Measurements from ENCODE around the gene STK10.

Gene STK10

DNA sequence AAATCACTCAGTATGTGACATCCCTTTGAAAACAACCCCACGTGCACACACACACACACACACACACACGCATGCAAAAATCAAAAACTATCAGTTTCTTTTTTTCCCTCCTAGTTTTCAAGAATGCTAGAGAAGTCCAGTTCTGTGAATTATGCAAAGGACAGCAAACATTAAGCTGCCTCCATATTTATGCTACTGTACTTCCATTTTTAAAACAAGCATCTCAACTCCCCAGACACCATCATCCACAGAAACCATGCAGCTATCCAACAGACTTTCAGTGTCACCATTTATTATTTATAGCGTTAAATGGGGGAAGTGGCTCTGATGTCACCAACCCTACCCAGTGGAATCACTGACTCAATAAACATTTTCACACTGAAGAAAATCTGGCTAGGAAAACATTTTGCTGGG, 183.2 kb downstream of the STK10 start:
- no peak for DNase-seq

GRCh38 chr5:172003746-172004145, 184.3 kb downstream of the STK10 start:
- no peak for DNase-seq

GRCh38 chr5:172002840-172003512, 185.0 kb downstream of the STK10 start:
- DNase-seq: no peak

DNA sequence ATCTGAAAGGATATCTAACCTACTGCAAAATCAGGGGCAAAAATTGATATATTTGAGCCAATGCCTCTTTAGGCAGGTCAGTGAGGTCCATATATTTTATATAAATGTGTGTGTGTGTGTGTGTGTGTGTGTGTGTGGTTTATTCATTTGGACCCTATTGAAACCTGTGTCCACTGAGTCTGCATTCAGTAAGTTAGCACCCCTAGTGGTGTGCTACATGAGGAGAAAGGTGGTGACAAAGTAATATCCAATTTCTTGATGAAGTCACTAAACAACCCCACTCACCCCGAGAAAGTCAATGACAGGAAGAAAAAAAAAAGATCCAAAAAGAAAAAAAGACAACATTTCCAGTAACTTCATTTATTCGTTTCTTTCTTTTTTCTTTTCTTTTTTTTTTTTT, 185.7 kb downstream of the STK10 start:
- DNase-seq: no peak

DNA sequence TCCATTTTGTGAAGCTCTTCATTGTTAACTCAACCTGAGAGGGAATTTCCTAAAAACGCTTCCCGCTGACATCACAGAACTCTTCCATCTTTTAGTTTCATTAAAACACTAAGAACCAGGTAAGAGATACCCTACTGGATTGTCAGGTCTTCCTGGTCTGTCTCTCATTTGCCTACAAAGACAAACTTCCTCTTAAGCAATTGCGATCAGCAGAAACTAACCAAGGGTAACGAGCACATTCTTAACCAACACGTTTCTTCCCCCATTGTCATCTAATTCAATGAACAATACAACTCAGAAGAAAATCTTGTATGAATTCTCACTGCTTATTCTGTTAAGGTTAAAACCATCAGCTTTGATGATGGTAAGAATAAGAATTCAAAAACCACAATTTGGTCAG, 188.1 kb downstream of the STK10 start:
- DNase-seq: no peak

- DNase-seq: no peak
These were observed 188.9 kb downstream of the STK10 start for GRCh38 chr5:171999100-171999499.

- no peak for DNase-seq
These were observed 191.0 kb downstream of the STK10 start for GRCh38 chr5:171997011-171997410.

DNA sequence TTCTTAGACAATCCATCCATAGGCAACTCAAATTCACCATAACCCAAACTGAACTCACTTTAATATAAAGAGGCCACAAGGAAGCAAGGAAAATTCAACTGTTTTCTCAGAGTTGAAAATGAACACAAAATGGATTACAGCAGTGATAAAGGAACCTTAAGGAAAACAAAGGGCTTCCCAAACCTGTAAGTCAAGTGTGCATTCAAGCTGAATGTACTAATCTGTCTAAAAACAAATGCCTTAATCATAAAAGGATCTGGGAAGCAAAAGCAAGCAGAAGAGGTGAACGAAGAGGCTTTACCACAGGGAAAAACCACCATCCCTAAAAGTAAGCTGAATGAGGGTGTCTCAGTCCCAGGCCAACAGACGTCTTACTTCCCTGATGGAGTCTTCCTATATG, 195.2 kb downstream of the STK10 start:
- DNase-seq: no peak

- DNase-seq: no peak
These were observed 195.7 kb downstream of the STK10 start for GRCh38 chr5:171992305-171992704.

Measured in NCI-H2029 (cell line).